HCT116 (cell line): ENCODE results near the gene ERI2. TPM values are rescaled to one million over a fixed set of nuclear protein-coding genes. Genes with fewer than 3 reads are reported as not detected.

Source experiments
- ATAC-seq: fragments of 200-7000 bp; cut with Tn5 transposase; 2 replicates; pipeline ENCODE4 v1.9.1; 2020; ENCODE audit warnings: mild to moderate bottlenecking, moderate library complexity
- BruUV-seq: library from RNA; stranded (reverse); fragments of 400-500 nt; replicated peaks from 2 replicates; lab custom pipeline; 2021; lab: Mats Ljungman, UMichigan
- CTCF ChIA-PET: fragments of 300-600 bp; sonication (Branson Sonifier 250); formaldehyde crosslinking; loops from one replicate; lab custom pipeline; 2021; ENCODE audit warnings: antibody characterized with exemption; lab: Charles Lee
- POLR2A ChIA-PET: fragments of 300-600, 350-600 bp; sonication (Branson Sonifier 250); formaldehyde crosslinking; loops from one replicate; lab custom pipeline; 2021; ENCODE audit warnings: antibody characterized with exemption; lab: Charles Lee
- RAD21 ChIA-PET, 2 experiments: fragments of 300-600 bp; sonication (Branson Sonifier 250); formaldehyde crosslinking; loops; one replicate each; lab custom pipeline; 2023; ENCODE audit warnings: low total read pairs in 2 of 2; ENCODE audit not compliant: uncharacterized antibody in 2 of 2, unreplicated experiment in 2 of 2, low non-redundant PET in 1 of 2; lab: Charles Lee
- DNase-seq: peaks from one replicate; pipeline ENCODE4 v3.0.0-alpha.2; 2010; ENCODE audit warnings: low read depth, low spot score
- H2AFZ ChIP-seq: fragments of 200-600 bp; shearing (Covaris generic), sonication (generic); 2 replicates; pipeline ENCODE4 v1.6.1; 2017; ENCODE audit warnings: low read depth, mixed run types, mixed read lengths, antibody characterized with exemption, low read length; ENCODE audit not compliant: poor library complexity, severe bottlenecking
- H3K27ac ChIP-seq: 2 replicates; pipeline ENCODE4 v1.5.1; 2012; ENCODE audit warnings: low read depth, low read length
- H3K27me3 ChIP-seq: fragments of 200-600 bp; sonication (generic); 2 replicates; pipeline ENCODE4 v1.6.1; 2016; ENCODE audit warnings: mixed run types, low read length, mixed read lengths; ENCODE audit not compliant: insufficient read depth
- H3K36me3 ChIP-seq, 2 experiments: fragments of 200-500 bp in 1 of 2; fragments of 200-600 bp in 1 of 2; sonication (Bioruptor generic) in 1 of 2; sonication (generic) in 1 of 2; 2 replicates each; pipeline versions ENCODE4 v1.5.1 to v1.6.1; 2014 to 2016; ENCODE audit warnings: low read length in 2 of 2, inconsistent platforms in 1 of 2, mixed read lengths in 1 of 2, mixed run types in 1 of 2; ENCODE audit not compliant: insufficient read depth in 2 of 2, control insufficient read depth in 1 of 2
- H3K4me1 ChIP-seq, 2 experiments: fragments of 200-600 bp in 1 of 2; sonication (generic) in 1 of 2; 2 replicates each; pipeline versions ENCODE4 v1.5.1 to v1.6.1; 2012 to 2017; ENCODE audit warnings: low read length in 2 of 2, inconsistent platforms in 1 of 2, mild to moderate bottlenecking in 1 of 2, mixed read lengths in 1 of 2, mixed run types in 1 of 2, moderate library complexity in 1 of 2; ENCODE audit not compliant: insufficient read depth in 2 of 2, control insufficient read depth in 1 of 2
- H3K4me2 ChIP-seq: fragments of 200-600 bp; sonication (generic); 2 replicates; pipeline ENCODE4 v1.6.1; 2017; ENCODE audit warnings: mixed run types, low read length, mixed read lengths
- H3K4me3 ChIP-seq, 2 experiments: fragments of 200-600 bp in 1 of 2; sonication (generic) in 1 of 2; replicated peaks in 1 of 2; 2 replicates each; pipeline ENCODE4 v1.5.1; 2011 to 2016; ENCODE audit warnings: low read length in 2 of 2, control low read depth in 1 of 2, low read depth in 1 of 2, mild to moderate bottlenecking in 1 of 2, mixed read lengths in 1 of 2, mixed run types in 1 of 2
- H3K79me2 ChIP-seq: fragments of 200-600 bp; sonication (generic); 2 replicates; pipeline ENCODE4 v1.6.1; 2017; ENCODE audit warnings: mild to moderate bottlenecking, mixed run types, low read length, moderate library complexity, mixed read lengths; ENCODE audit not compliant: insufficient read depth
- H3K9ac ChIP-seq: fragments of 200-600 bp; sonication (generic); 2 replicates; pipeline ENCODE4 v1.6.1; 2016; ENCODE audit warnings: low read length, mixed read lengths
- H3K9me2 ChIP-seq: fragments of 200-600 bp; sonication (generic), shearing (Covaris generic); 2 replicates; pipeline ENCODE4 v1.6.1; 2017; ENCODE audit warnings: mixed run types, mild to moderate bottlenecking, moderate library complexity; ENCODE audit not compliant: insufficient read depth
- H3K9me3 ChIP-seq, 2 experiments: fragments of 200-500 bp in 1 of 2; fragments of 200-600 bp in 1 of 2; sonication (Bioruptor generic) in 1 of 2; sonication (generic) in 1 of 2; 2 replicates each; pipeline ENCODE4 v1.6.1; 2014 to 2017; ENCODE audit warnings: low read length in 2 of 2, mixed read lengths in 2 of 2, inconsistent platforms in 1 of 2, low read depth in 1 of 2, mild to moderate bottlenecking in 1 of 2, mixed run types in 1 of 2, moderate library complexity in 1 of 2; ENCODE audit not compliant: control insufficient read depth in 1 of 2, insufficient read depth in 1 of 2
- H4K20me1 ChIP-seq: fragments of 200-600 bp; sonication (generic), shearing (Covaris generic); 2 replicates; pipeline ENCODE4 v1.6.1; 2017; ENCODE audit warnings: mixed run types, mild to moderate bottlenecking, moderate library complexity; ENCODE audit not compliant: insufficient read depth
- CEBPB ChIP-seq: IDR thresholded peaks from 2 replicates; pipeline ENCODE4 v1.6.1; 2012; ENCODE audit warnings: low read depth
- FOSL1 ChIP-seq: IDR thresholded peaks from 2 replicates; pipeline ENCODE4 v1.6.1; 2012; ENCODE audit warnings: low read depth
- JUND ChIP-seq: IDR thresholded peaks from 2 replicates; pipeline ENCODE4 v1.6.1; 2012
- POLR2AphosphoS5 ChIP-seq: IDR thresholded peaks from 2 replicates; pipeline ENCODE4 v1.6.1; 2011; ENCODE audit warnings: mild to moderate bottlenecking, low read depth, low read length, moderate library complexity
- RAD21 ChIP-seq: IDR thresholded peaks from 2 replicates; pipeline ENCODE4 v1.6.1; 2012; ENCODE audit warnings: low read depth, mild to moderate bottlenecking
- REST ChIP-seq: IDR thresholded peaks from 2 replicates; pipeline ENCODE4 v1.6.1; 2012; ENCODE audit warnings: low read depth
- SIN3A ChIP-seq: IDR thresholded peaks from 2 replicates; pipeline ENCODE4 v1.6.1; 2012; ENCODE audit warnings: low read depth
- SP1 ChIP-seq: IDR thresholded peaks from 2 replicates; pipeline ENCODE4 v1.6.1; 2012; ENCODE audit warnings: low read depth
- SRF ChIP-seq: IDR thresholded peaks from 2 replicates; pipeline ENCODE4 v1.6.1; 2012; ENCODE audit warnings: low read depth
- TCF7L2 ChIP-seq: IDR thresholded peaks from 2 replicates; pipeline ENCODE4 v1.7.0; 2011; ENCODE audit warnings: borderline replicate concordance, inconsistent platforms; ENCODE audit not compliant: insufficient read depth, insufficient read length; ENCODE audit errors: extremely low read depth
- YY1 ChIP-seq: IDR thresholded peaks from 2 replicates; pipeline ENCODE4 v1.6.1; 2011; ENCODE audit warnings: low read length, low read depth, moderate library complexity, mild to moderate bottlenecking; ENCODE audit not compliant: insufficient replicate concordance; ENCODE audit errors: extremely low read depth
- ZFX ChIP-seq: fragments of 450-650 bp; IDR thresholded peaks from 2 replicates; pipeline ENCODE4 v1.6.1; 2017
- intact Hi-C: fragments of 100-400 bp; cut with micrococcal nuclease; formaldehyde crosslinking; loops from 2 replicates; pipeline ENCODE4 v1.10.0; 2022
- total RNA-seq: library from RNA; stranded (reverse); gene quantifications from one replicate; pipeline ENCODE4 v1.2.1, GENCODE V29; 2021; ENCODE audit not compliant: unreplicated experiment
- TF ChIP-seq, protein P1 (sequence below): IDR thresholded peaks from 2 replicates; pipeline ENCODE4 v1.6.1; 2012
- TF ChIP-seq, protein P2 (sequence below): IDR thresholded peaks from 2 replicates; pipeline ENCODE4 v1.6.1; 2011; ENCODE audit warnings: mild to moderate bottlenecking, low read length, moderate library complexity; ENCODE audit not compliant: insufficient replicate concordance; ENCODE audit errors: extremely low read depth

The ERI2 gene
- total RNA-seq, 1 experiment from 2014 or later, result 42.1 TPM

GRCh38 chr16:20847550-20847949 is 41.3 kb upstream of the ERI2 start:
- no peaks in the 10 kb centered on the region for H3K79me2 ChIP-seq
- H3K4me1 ChIP-seq, result peaks cover 16 to 18% of the 10 kb centered on the region in 2 experiments
- H3K9me3 ChIP-seq, result no peaks in the 10 kb centered on the region
- no peak for ATAC-seq
- intact Hi-C loops, result no loop called here
- ChIA-PET CTCF (interaction anchor here (1.2 kb wide), 1 partner anchor 236 kb away, joined by 5 read pairs; no protein-coding TSS in a partner anchor), POLR2A (no interaction called here), RAD21 (no interaction called here)
- BruUV-seq, result no TSS peak
- H3K27me3 ChIP-seq, result no peaks in the 10 kb centered on the region
- H3K4me2 ChIP-seq, result no peak overlapping the region
- H4K20me1 ChIP-seq, result no peaks in the 10 kb centered on the region
- no peaks in the 10 kb centered on the region for H3K9me2 ChIP-seq
- H3K4me3 ChIP-seq, result no peak overlapping the region
- no peak overlapping the region for H2AFZ ChIP-seq
- no peak overlapping the region for H3K9ac ChIP-seq
- H3K36me3 ChIP-seq, result no peaks in the 10 kb centered on the region; a peak in 1 of 4 replicates
- H3K27ac ChIP-seq, result no peak overlapping the region
- TF ChIP-seq SIN3A (no peak), SRF (no peak), ZFX (no peak), CEBPB (no peak), RAD21 (no peak), TCF7L2 (no peak), POLR2AphosphoS5 (no peak), JUND (no peak), REST (no peak), YY1 (no peak), SP1 (no peak), FOSL1 (no peak)
- TF ChIP-seq, protein P1, sequence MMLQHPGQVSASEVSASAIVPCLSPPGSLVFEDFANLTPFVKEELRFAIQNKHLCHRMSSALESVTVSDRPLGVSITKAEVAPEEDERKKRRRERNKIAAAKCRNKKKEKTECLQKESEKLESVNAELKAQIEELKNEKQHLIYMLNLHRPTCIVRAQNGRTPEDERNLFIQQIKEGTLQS, result no peak
- TF ChIP-seq, protein P2, sequence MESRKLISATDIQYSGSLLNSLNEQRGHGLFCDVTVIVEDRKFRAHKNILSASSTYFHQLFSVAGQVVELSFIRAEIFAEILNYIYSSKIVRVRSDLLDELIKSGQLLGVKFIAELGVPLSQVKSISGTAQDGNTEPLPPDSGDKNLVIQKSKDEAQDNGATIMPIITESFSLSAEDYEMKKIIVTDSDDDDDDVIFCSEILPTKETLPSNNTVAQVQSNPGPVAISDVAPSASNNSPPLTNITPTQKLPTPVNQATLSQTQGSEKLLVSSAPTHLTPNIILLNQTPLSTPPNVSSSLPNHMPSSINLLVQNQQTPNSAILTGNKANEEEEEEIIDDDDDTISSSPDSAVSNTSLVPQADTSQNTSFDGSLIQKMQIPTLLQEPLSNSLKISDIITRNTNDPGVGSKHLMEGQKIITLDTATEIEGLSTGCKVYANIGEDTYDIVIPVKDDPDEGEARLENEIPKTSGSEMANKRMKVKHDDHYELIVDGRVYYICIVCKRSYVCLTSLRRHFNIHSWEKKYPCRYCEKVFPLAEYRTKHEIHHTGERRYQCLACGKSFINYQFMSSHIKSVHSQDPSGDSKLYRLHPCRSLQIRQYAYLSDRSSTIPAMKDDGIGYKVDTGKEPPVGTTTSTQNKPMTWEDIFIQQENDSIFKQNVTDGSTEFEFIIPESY, result no peak
- no peak for DNase-seq
